ENCODE data around the gene TTC7B. TPM values are rescaled to one million over a fixed set of nuclear protein-coding genes. Genes with fewer than 3 reads are reported as not detected.
A peak's percentile ranks its signal among the peaks of the same experiment; 100 is the strongest.

The TTC7B gene
- total and polyA plus RNA-seq, 12 donors: 10.0 to 58.4 (median 24.7) TPM

- no peak for TF ChIP-seq CTCF (IDR thresholded peaks at IDR 0.05)
- no peak for TF ChIP-seq POLR2A (IDR thresholded peaks at IDR 0.05)
- Histone ChIP-seq H3K27ac (no peak overlapping the region), H3K4me1 (replicated peaks in 1 of 2) (no peaks in the 10 kb centered on the region), H3K4me3 (no peak overlapping the region), H3K27me3 (no peaks in the 10 kb centered on the region), H3K36me3 (replicated peaks in 1 of 2) (no peaks in the 10 kb centered on the region), H3K9me3 (replicated peaks in 1 of 3) (no peaks in the 10 kb centered on the region)
- intact Hi-C loops (cut with DNase I): no loop called here
- 70 to 78% (median 73%) methylated on average over 7 of the region's 7 CpGs for WGBS, 4 donors
- no peak for DNase-seq
These were observed 33.7 kb upstream of the TTC7B start for GRCh38 chr14:90849787-90850444.

- 67 to 77% (median 70%) methylated on average over 17 of the region's 17 CpGs for WGBS, 4 donors
- no peaks in the 10 kb centered on the region for H3K27me3 ChIP-seq
- no peaks in the 10 kb centered on the region for H3K36me3 ChIP-seq (replicated peaks in 1 of 2)
- no peak for TF ChIP-seq POLR2A (IDR thresholded peaks at IDR 0.05)
- TF ChIP-seq CTCF (IDR thresholded peaks at IDR 0.05): no peak
- DNase-seq: peak in 2 of 7 donors; percentile 17 to 37
- no peak overlapping the region for H3K4me3 ChIP-seq
- intact Hi-C loops (cut with DNase I): no loop called here
- no peaks in the 10 kb centered on the region for H3K9me3 ChIP-seq (replicated peaks in 1 of 3)
- no peaks in the 10 kb centered on the region for H3K4me1 ChIP-seq (replicated peaks in 1 of 2)
- H3K27ac ChIP-seq: no peak overlapping the region
These were observed 32.9 kb upstream of the TTC7B start for GRCh38 chr14:90848944-90849731.

- TF ChIP-seq POLR2A (IDR thresholded peaks at IDR 0.05) (no peak), CTCF (IDR thresholded peaks at IDR 0.05) (no peak)
- Histone ChIP-seq H3K4me3 (no peak overlapping the region), H3K27ac (no peak overlapping the region), H3K36me3 (replicated peaks in 1 of 2) (no peaks in the 10 kb centered on the region), H3K27me3 (no peaks in the 10 kb centered on the region), H3K4me1 (replicated peaks in 1 of 2) (no peaks in the 10 kb centered on the region), H3K9me3 (replicated peaks in 1 of 3) (no peaks in the 10 kb centered on the region)
- intact Hi-C loops (cut with DNase I): no loop called here
- DNase-seq: no peak
- 84 to 94% (median 92%) methylated on average over 4 of the region's 4 CpGs for WGBS, 4 donors
These were observed 30.3 kb upstream of the TTC7B start for GRCh38 chr14:90846511-90846910.

- no peak overlapping the region for H3K4me3 ChIP-seq
- TF ChIP-seq CTCF (IDR thresholded peaks at IDR 0.05): no peak
- no peak for TF ChIP-seq POLR2A (IDR thresholded peaks at IDR 0.05)
- WGBS, 4 donors: 61 to 89% (median 83%) methylated on average over 3 of the region's 3 CpGs
These were observed 28.1 kb upstream of the TTC7B start for GRCh38 chr14:90844321-90844720.

More at GRCh38 chr14:90844321-90844720, 28.1 kb upstream of the TTC7B start:
- Histone ChIP-seq H3K36me3 (replicated peaks in 1 of 2) (no peaks in the 10 kb centered on the region), H3K9me3 (replicated peaks in 1 of 3) (no peaks in the 10 kb centered on the region), H3K27me3 (no peaks in the 10 kb centered on the region), H3K27ac (no peak overlapping the region), H3K4me1 (replicated peaks in 1 of 2) (no peaks in the 10 kb centered on the region)
- intact Hi-C loops (cut with DNase I): no loop called here
- no peak for DNase-seq

Data from adrenal gland (tissue), 12 donors.